RWPE2 (cell line): ENCODE results near the gene NRSN1.

Source experiments
- ATAC-seq: fragments of 200-7000 bp; cut with Tn5 transposase; 3 replicates; pipeline ENCODE4 v1.9.1; 2021; ENCODE audit warnings: low read depth
- DNase-seq: peaks from one replicate; pipeline ENCODE4 v3.0.0-alpha.2; 2020; ENCODE audit warnings: low spot score
- H3K27ac ChIP-seq: fragments of 450-650 bp; 2 replicates; pipeline ENCODE4 v1.5.1; 2017; ENCODE audit warnings: mild to moderate bottlenecking; ENCODE audit not compliant: poor library complexity, severe bottlenecking
- H3K27me3 ChIP-seq: fragments of 250-450 bp; sonication (Bioruptor Pico); 2 replicates; pipeline ENCODE4 v1.5.1; 2021; ENCODE audit warnings: mild to moderate bottlenecking, moderate library complexity; ENCODE audit not compliant: insufficient read depth, poor library complexity, severe bottlenecking
- H3K36me3 ChIP-seq: fragments of 250-450 bp; sonication (Bioruptor Pico); 2 replicates; pipeline ENCODE4 v1.5.1; 2020; ENCODE audit warnings: low read depth, mild to moderate bottlenecking, moderate library complexity
- H3K4me1 ChIP-seq: fragments of 250-450 bp; sonication (Bioruptor Pico); 2 replicates; pipeline ENCODE4 v1.5.1; 2021; ENCODE audit warnings: mild to moderate bottlenecking, moderate library complexity; ENCODE audit not compliant: insufficient read depth, poor library complexity, severe bottlenecking
- H3K4me3 ChIP-seq: fragments of 250-450 bp; sonication (Bioruptor Pico); 2 replicates; pipeline ENCODE4 v1.5.1; 2021; ENCODE audit warnings: mild to moderate bottlenecking, moderate library complexity; ENCODE audit not compliant: severe bottlenecking
- H3K9me3 ChIP-seq: fragments of 250-450 bp; sonication (Bioruptor Pico); 2 replicates; pipeline ENCODE4 v1.5.1; 2021; ENCODE audit warnings: mild to moderate bottlenecking, moderate library complexity; ENCODE audit not compliant: severe bottlenecking
- TF ChIP-seq, protein P1 (sequence below): fragments of 450-650 bp; IDR thresholded peaks from one replicate; pipeline ENCODE4 v1.5.1; 2017; ENCODE audit warnings: mild to moderate bottlenecking, moderate library complexity; ENCODE audit not compliant: poor library complexity, severe bottlenecking

The NRSN1 gene, protein sequence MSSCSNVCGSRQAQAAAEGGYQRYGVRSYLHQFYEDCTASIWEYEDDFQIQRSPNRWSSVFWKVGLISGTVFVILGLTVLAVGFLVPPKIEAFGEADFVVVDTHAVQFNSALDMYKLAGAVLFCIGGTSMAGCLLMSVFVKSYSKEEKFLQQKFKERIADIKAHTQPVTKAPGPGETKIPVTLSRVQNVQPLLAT

DNA sequence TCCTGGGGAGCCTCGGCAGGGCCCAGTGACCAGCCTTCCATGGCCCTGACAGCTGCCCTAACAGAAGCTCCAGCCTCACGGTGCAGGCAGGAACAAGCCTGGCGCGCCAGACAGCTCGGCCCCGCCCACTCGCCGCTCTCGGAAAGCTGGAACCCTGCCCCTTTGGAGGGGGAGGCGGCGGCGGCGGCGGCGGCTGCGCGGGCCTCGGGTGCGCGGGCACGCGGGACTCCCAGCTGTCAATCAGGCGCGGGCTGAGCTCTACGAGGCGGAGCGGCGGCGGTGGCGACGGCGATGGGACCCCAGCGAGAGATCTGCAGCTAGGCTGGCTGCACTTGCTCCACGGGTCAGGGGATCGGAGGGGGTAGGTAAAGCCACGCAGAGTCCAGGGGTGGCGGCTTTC lies at the start of gene NRSN1:
Gene NRSN1 (plus strand): TSS at position 236 of the 400 bp plus-strand sequence. CDS start 8,113 bp downstream, outside the sequence.
- H3K36me3 ChIP-seq: no peaks in the 10 kb centered on the region
- H3K4me1 ChIP-seq: no peaks in the 10 kb centered on the region
- TF ChIP-seq, protein P1, sequence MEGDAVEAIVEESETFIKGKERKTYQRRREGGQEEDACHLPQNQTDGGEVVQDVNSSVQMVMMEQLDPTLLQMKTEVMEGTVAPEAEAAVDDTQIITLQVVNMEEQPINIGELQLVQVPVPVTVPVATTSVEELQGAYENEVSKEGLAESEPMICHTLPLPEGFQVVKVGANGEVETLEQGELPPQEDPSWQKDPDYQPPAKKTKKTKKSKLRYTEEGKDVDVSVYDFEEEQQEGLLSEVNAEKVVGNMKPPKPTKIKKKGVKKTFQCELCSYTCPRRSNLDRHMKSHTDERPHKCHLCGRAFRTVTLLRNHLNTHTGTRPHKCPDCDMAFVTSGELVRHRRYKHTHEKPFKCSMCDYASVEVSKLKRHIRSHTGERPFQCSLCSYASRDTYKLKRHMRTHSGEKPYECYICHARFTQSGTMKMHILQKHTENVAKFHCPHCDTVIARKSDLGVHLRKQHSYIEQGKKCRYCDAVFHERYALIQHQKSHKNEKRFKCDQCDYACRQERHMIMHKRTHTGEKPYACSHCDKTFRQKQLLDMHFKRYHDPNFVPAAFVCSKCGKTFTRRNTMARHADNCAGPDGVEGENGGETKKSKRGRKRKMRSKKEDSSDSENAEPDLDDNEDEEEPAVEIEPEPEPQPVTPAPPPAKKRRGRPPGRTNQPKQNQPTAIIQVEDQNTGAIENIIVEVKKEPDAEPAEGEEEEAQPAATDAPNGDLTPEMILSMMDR: no peak
- DNase-seq (no peak), ATAC-seq (no peak)
- H3K4me3 ChIP-seq: no peak within 1 kb of the TSS
- no peaks in the 10 kb centered on the region for H3K9me3 ChIP-seq
- peaks cover 11% of the 10 kb centered on the region for H3K27me3 ChIP-seq
- no peak within 1 kb of the TSS for H3K27ac ChIP-seq

DNA sequence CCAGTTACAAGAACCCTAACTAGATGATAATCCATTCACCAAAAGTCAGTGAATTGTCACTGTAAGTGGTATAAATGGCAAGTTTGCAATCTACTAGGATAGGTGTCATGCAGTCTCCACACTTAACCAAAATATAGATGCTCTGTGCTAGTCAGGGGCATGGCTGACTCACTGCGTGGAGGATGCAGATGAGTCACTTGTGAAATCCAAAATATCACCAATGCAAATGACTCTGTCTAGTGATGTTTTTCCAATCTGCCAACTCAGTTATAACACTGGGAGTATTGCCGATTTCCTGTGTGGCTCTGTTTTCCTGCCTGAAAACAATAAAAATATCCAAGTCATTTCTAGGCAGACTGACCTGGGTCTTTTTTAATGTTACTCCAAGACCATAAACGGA lies 47.8 kb upstream of the NRSN1 start:
- no peak; the same call in 2 of the 3 replicates for ATAC-seq
- H3K4me3 ChIP-seq: no peak overlapping the region
- TF ChIP-seq, protein P1: no peak
- H3K27ac ChIP-seq: no peak overlapping the region
- no peaks in the 10 kb centered on the region for H3K9me3 ChIP-seq
- no peaks in the 10 kb centered on the region for H3K36me3 ChIP-seq
- no peaks in the 10 kb centered on the region for H3K27me3 ChIP-seq
- H3K4me1 ChIP-seq: no peaks in the 10 kb centered on the region
- no peak for DNase-seq

DNA sequence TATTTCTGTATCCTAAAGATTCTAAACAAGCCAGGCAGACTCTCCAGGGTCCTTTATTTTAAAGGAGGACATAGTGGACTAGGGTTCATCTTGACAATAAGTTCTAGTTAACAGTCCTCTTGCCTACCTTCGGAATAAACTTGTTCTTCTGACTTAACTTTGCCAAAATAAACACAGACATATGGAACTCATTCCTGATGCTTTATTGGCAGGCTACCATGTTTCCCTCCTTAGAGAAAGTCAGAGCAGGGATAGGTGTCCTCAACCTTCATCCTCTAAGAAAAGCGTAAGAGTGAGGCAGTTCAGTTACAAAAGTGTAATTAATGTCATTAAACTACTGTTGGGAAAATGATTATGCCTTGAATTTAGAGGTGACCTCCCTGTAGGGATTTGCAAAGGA lies 46.9 kb upstream of the NRSN1 start:
- Histone ChIP-seq H3K4me3 (no peak overlapping the region), H3K27ac (no peak overlapping the region), H3K4me1 (no peaks in the 10 kb centered on the region), H3K36me3 (no peaks in the 10 kb centered on the region), H3K27me3 (no peaks in the 10 kb centered on the region), H3K9me3 (no peaks in the 10 kb centered on the region)
- TF ChIP-seq, protein P1: no peak
- DNase-seq: no peak
- no peak for ATAC-seq

DNA sequence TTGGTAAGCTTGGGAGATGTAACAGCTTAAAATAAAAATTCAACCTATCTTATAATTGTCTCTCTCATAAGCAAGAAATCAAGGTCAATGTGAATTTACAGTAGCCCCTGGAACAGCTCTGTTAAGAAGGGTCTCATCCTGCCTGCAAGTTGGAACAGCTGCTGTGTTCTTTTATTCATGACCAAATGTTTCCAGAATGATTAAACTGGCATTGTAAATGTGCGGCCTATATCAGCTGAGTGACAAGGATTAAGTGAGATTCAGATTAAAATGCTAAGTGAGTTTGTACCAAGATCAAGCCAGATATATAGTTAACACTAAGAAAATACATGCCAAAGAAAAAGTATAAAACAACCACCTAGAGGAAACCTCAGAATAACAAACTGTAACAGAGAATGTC lies 45.3 kb upstream of the NRSN1 start:
- no peak for ATAC-seq
- no peak for DNase-seq
- Histone ChIP-seq H3K4me1 (no peaks in the 10 kb centered on the region), H3K9me3 (no peaks in the 10 kb centered on the region), H3K4me3 (no peak overlapping the region), H3K27ac (no peak overlapping the region), H3K36me3 (no peaks in the 10 kb centered on the region), H3K27me3 (no peaks in the 10 kb centered on the region)
- TF ChIP-seq, protein P1: no peak

DNA sequence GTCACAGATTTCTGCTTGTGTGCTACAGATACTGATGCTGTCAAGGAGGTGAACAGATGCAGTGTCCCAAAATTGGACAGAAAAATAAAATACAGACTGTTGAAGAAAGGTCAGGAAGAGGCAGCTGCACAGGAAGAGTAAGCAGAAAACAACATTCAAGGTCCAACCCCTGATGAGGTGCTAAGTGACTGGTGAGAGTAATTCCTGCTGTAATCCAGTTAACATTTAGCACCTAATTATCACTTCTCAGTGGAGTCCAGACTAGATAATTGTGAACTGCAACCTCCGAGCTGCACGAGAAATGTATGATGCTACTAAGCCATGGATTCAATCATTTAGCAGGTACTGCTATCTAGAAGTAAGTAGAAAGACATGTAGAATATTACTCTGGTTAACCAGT lies 36.3 kb upstream of the NRSN1 start:
- Histone ChIP-seq H3K36me3 (no peaks in the 10 kb centered on the region), H3K9me3 (no peaks in the 10 kb centered on the region), H3K27ac (no peak overlapping the region), H3K4me1 (no peaks in the 10 kb centered on the region), H3K27me3 (no peaks in the 10 kb centered on the region), H3K4me3 (no peak overlapping the region)
- TF ChIP-seq, protein P1: no peak
- ATAC-seq (no peak), DNase-seq (no peak)
